Neural crest cell (in vitro differentiated cells): ENCODE results near the gene SYNRG. TPM values are rescaled to one million over a fixed set of nuclear protein-coding genes. Genes with fewer than 3 reads are reported as not detected.

Experiments
- DNase-seq: peaks from one replicate; pipeline ENCODE4 v3.0.0; 2021; ENCODE audit warnings: low read depth, mixed read lengths, low spot score
- H3K27ac Mint-ChIP-seq: one replicate; pipeline ENCODE4 v1.8.0; 2021; ENCODE audit warnings: mild to moderate bottlenecking, mixed read lengths; ENCODE audit not compliant: unreplicated experiment
- H3K27me3 Mint-ChIP-seq: 2 replicates; pipeline ENCODE4 v1.8.0; 2021; ENCODE audit warnings: low read depth, mild to moderate bottlenecking, mixed read lengths
- H3K36me3 Mint-ChIP-seq: 2 replicates; pipeline ENCODE4 v1.8.0; 2021; ENCODE audit warnings: low read depth, mild to moderate bottlenecking, mixed read lengths
- H3K4me1 Mint-ChIP-seq: 2 replicates; pipeline ENCODE4 v1.8.0; 2021; ENCODE audit warnings: mixed read lengths
- H3K4me3 Mint-ChIP-seq: one replicate; pipeline ENCODE4 v1.8.0; 2021; ENCODE audit warnings: mild to moderate bottlenecking, mixed read lengths
- H3K9me3 Mint-ChIP-seq: 2 replicates; pipeline ENCODE4 v1.8.0; 2021; ENCODE audit warnings: mixed read lengths
- CTCF ChIP-seq: fragments of 200-600 bp; sonication (generic); conservative IDR thresholded peaks from 2 replicates; pipeline ENCODE4 v1.5.0; 2021; ENCODE audit warnings: antibody characterized with exemption, mild to moderate bottlenecking
- total RNA-seq: library from RNA; stranded (reverse); gene quantifications from 2 replicates; pipeline ENCODE4 v1.2.1, GENCODE V29; 2021

Gene SYNRG
- total RNA-seq, 1 donor from 2014 or later: 43.0 TPM

GRCh38 chr17:37492167-37492566 lies 117.1 kb downstream of the SYNRG start:
- Mint-ChIP-seq H3K4me3 (peak overlapping the region; percentile 98), H3K27ac (no peak overlapping the region), H3K9me3 (no peaks in the 10 kb centered on the region), H3K36me3 (no peaks in the 10 kb centered on the region), H3K4me1 (peaks cover 62% of the 10 kb centered on the region), H3K27me3 (peaks cover 18% of the 10 kb centered on the region)
- no peak for DNase-seq
- TF ChIP-seq CTCF: no peak

- Mint-ChIP-seq H3K4me3 (peak overlapping the region; percentile 98), H3K27ac (peak overlapping the region; percentile 90), H3K9me3 (no peaks in the 10 kb centered on the region), H3K27me3 (peaks cover 18% of the 10 kb centered on the region), H3K4me1 (peaks cover 62% of the 10 kb centered on the region), H3K36me3 (no peaks in the 10 kb centered on the region)
- peak; percentile 14 for DNase-seq
- TF ChIP-seq CTCF: no peak
Measured at GRCh38 chr17:37490638-37491614, 118.3 kb downstream of the SYNRG start.

GRCh38 chr17:37490022-37490587 lies 119.1 kb downstream of the SYNRG start:
- TF ChIP-seq CTCF: peak; percentile 66

GRCh38 chr17:37489197-37490001 lies 119.8 kb downstream of the SYNRG start, which contains the start of gene DUSP14:
DUSP14 (plus strand) TSS chr17:37489891; CDS start chr17:37512273, 22,382 bp downstream.
- Mint-ChIP-seq H3K4me1 (peaks cover 52% of the 10 kb centered on the region), H3K27me3 (peaks cover 18% of the 10 kb centered on the region)
- no peak for TF ChIP-seq CTCF

More at GRCh38 chr17:37490022-37490587, 119.1 kb downstream of the SYNRG start:
- H3K4me1 Mint-ChIP-seq: peaks cover 59% of the 10 kb centered on the region
- peak overlapping the region; percentile 98 for H3K4me3 Mint-ChIP-seq
- H3K9me3 Mint-ChIP-seq: no peaks in the 10 kb centered on the region
- H3K27me3 Mint-ChIP-seq: peaks cover 18% of the 10 kb centered on the region
- H3K27ac Mint-ChIP-seq: peak overlapping the region; percentile 7
- DNase-seq: peak; percentile 80
- no peaks in the 10 kb centered on the region for H3K36me3 Mint-ChIP-seq

GRCh38 chr17:37488607-37489196 lies 120.5 kb downstream of the SYNRG start:
- H3K4me1 Mint-ChIP-seq: peaks cover 50% of the 10 kb centered on the region
- peaks cover 18% of the 10 kb centered on the region for H3K27me3 Mint-ChIP-seq
- no peak overlapping the region for H3K27ac Mint-ChIP-seq
- DNase-seq: peak; percentile 6
- H3K9me3 Mint-ChIP-seq: no peaks in the 10 kb centered on the region
- no peaks in the 10 kb centered on the region for H3K36me3 Mint-ChIP-seq
- H3K4me3 Mint-ChIP-seq: peak overlapping the region; percentile 91
- TF ChIP-seq CTCF: no peak

More at GRCh38 chr17:37489197-37490001, 119.8 kb downstream of the SYNRG start, which contains the start of gene DUSP14:
- H3K27ac Mint-ChIP-seq: peak within 1 kb of the TSS; percentile 7
- no peaks in the 10 kb centered on the region for H3K36me3 Mint-ChIP-seq
- no peaks in the 10 kb centered on the region for H3K9me3 Mint-ChIP-seq
- DNase-seq: peak; percentile 70
- peak within 1 kb of the TSS; percentile 98 for H3K4me3 Mint-ChIP-seq
